UCSD-AML1 (cell line): ENCODE data around the gene UBE2QL1.

Experiments used
- DNase-seq: peaks from one replicate; lab custom pipeline; 2025; ENCODE audit not compliant: unreplicated experiment; lab: John Stamatoyannopoulos, UW

Gene UBE2QL1, protein sequence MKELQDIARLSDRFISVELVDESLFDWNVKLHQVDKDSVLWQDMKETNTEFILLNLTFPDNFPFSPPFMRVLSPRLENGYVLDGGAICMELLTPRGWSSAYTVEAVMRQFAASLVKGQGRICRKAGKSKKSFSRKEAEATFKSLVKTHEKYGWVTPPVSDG

DNA sequence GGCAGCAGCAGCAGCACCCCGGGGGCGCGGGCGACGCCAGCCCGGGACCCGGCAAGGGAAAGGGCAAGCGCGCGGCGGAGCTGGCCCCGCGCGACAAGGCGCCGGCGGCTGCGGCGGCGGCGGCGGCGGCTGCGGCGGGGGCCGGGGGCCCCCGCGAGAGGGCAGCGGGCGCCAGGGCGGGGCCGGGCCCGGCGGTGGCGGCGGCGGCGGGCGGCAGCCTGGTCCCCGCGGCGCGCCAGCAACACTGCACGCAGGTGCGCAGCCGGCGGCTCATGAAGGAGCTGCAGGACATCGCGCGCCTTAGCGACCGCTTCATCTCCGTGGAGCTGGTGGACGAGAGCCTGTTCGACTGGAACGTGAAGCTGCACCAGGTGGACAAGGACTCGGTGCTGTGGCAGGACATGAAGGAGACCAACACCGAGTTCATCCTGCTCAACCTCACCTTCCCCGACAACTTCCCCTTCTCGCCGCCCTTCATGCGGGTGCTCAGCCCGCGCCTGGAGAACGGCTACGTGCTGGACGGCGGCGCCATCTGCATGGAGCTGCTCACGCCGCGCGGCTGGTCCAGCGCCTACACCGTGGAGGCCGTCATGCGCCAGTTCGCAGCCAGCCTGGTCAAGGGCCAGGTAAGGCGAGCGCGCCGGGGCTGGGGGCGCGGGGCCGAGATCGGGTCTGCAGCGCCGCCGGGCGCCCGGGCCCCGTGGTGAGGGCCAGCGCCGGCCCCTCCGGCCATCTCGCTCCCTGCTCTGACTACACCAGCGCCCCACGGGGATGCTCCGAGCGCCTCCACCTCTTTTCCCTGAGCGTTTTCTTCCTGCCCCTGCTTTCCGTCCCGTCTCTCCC is at the start of gene UBE2QL1:
Gene UBE2QL1, plus strand, starts transcription at position 238 of the 843 bp plus-strand sequence. Its CDS starts 35 bp downstream, at position 273.
- DNase-seq = no peak

DNA sequence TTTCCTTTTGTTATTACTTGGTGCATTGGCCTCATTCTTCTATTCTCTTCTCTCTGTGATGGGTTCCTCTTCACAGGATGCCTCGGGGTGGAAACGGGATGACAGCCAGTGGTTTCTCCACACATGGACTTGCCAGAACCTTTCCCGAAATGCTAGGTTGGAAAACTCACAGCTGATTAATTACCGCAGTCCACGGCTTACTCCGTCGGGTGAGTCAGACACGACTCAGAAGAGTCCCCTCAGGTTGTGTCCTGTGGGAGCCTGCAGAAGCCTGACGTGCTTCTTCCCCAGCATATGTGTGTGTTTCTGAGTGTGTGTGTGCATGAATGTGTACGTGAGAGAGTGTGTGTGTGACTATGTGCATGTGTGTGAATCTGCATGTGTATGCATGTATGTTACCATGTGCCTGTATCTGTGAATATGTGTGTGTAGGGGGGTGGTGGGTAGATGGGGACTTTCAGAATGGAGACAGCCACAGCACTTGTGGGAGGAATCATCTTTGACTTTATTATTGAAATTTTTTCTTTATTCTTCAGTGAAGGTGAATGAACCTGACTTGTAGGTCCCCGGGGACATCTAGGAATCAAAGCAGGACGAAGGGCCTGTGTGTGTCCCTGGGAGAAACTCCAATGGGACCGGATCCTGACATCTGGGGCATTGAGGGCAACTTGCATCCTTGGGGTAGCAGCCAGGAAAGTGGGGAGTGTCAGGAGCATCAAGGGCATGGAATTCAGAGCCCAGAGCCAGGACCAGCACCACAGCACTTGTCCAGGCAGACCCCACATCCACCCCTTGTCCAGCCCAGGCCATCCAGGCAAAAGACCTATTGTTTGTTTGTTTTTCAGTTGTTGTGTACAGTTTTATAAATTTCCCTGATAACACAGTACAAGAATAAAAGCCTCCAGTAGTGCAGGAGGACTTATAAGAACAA is 48.4 kb upstream of the UBE2QL1 start:
- DNase-seq = no peak

DNA sequence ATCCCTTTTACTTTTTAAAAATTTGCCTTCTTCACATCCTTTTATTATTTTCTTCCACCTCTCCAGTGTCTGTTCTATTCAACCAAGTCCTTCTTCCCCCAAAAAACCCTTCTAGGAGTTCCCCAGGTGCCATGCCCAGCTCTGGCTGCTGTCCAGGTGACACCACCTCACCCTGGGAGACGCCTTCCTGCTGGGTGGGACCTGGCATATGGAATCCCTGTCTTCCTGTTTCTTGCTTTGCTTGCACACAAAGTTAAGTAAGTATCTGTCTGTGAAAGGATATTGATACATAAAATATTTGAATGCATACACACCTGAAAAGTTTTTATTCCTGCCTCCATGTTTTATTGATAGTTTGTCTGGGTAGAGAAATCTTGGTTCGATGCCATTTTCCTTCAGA is 47.2 kb upstream of the UBE2QL1 start:
- no peak for DNase-seq

DNA sequence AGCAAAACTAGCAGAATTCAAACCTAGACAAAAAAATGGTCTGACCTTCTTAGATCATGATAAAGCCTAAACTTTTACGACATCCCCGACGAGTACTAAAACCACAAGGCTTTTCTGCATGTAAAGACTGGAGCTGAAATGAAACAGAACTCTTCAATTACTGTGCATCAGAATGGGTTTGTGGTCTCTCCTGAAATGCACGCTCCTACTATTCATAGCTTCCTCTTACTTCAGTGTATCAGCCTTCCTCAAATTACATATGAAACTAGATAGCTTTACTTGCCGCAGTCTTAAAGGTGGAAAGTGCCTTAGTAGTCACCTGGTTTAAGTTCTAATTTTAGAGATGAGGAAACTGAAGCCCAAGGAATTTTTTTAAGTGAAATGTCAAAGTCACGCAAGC is 45.7 kb upstream of the UBE2QL1 start:
- no peak for DNase-seq

DNA sequence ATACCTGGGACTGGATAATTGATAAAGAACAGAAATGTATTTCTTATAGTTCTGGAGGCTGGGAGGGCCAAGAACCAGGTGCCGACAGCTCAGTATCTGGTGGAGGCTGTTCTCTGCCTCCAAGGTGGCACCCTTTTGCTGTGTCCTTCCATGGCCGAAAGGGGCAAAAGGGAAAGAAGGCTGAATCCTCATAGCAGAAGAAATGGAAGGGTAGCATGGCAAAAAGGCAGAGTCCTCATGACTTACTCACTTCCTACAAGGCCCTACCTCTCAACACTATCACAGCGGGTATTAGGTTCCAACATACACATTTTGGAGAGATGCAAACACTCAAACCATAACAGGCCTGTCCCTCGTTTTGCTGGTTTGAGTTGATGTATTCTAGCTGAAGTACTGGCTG is 45.2 kb upstream of the UBE2QL1 start:
- no peak for DNase-seq

DNA sequence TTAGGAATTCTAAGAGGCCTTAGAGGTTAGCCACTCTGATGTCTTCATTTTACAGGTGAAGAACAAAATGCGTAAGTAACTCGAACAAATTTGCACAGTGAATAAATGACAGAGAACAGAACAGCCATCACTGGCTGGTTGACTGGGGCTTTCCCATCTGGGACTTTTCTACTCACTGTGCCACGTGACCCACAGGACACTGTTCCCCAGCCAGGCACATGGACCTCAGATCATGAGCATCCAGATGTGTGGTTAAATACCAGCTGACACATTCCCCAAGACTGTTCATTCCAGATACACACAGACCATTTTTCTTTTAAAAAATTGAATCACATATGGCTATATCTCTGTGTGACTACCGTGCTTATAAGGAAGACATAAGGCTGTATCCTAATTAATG is 44.5 kb upstream of the UBE2QL1 start:
- DNase-seq = no peak

DNA sequence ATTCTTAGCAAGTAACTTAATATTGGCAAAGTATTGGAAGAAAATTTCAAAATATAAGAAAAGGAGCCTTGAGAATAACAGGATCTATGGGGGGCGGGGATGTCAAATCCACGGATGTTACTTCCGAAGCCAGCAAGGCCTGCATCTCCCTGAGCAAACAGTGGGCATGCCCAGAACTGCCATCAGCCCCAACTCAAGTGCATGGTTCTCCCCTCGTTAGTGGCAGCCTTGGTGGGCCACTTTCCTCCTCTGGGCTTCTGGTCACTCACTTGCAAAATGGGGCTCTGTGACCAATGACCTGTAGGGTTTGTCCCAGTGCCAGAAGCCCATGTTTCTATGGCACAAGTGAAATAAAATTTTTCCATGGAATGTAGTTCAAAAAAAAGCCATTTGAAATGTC is 43.1 kb upstream of the UBE2QL1 start:
- no peak for DNase-seq

DNA sequence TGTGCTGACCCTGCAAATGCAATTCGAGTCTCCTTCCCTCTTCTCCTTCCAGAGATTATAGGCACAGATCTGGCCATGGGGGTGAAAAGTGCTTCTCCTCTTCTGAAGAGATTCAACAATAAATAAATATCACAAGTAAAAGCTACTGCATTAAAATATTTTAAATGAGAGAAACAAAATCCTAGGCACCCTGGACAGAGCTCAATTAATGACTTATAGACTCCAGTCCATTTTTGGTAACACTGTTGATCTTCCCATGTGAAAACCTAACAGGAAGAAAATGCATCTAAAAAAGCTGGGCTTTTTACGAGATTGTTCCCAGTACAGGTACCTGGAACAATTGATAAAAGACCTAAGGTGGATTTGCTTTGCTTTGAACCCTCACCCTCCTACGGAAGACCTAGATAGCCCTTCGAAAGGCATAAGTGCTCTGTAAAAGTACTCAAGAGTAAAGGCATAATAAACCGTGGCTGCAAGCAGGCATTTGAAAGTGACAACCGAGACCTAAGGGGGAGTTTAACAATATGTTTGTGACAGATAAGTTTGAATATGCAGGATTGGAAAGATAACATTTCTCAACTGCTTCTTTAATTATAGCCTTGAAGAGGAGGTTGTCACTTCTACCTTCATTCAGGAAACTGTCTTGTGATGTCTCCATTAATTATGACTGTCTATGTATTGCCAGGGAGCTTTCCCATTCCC is 41.0 kb upstream of the UBE2QL1 start:
- no peak for DNase-seq

DNA sequence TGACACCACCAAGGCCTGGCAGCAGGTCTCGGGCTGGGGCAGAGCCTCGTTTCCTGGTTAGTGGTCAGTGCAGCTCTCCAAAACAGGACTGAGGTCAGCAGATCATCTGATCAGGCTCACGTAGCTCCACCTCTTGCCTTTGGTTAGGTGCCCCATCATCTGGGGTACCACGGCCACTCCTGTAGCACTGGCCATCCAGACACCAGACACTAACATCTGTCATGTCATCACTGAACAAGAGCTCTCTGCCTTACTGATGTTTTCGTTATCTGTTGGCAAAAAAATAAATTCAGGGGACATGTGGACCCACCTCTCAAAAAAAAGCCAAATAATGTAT is 40.4 kb upstream of the UBE2QL1 start:
- DNase-seq = no peak

DNA sequence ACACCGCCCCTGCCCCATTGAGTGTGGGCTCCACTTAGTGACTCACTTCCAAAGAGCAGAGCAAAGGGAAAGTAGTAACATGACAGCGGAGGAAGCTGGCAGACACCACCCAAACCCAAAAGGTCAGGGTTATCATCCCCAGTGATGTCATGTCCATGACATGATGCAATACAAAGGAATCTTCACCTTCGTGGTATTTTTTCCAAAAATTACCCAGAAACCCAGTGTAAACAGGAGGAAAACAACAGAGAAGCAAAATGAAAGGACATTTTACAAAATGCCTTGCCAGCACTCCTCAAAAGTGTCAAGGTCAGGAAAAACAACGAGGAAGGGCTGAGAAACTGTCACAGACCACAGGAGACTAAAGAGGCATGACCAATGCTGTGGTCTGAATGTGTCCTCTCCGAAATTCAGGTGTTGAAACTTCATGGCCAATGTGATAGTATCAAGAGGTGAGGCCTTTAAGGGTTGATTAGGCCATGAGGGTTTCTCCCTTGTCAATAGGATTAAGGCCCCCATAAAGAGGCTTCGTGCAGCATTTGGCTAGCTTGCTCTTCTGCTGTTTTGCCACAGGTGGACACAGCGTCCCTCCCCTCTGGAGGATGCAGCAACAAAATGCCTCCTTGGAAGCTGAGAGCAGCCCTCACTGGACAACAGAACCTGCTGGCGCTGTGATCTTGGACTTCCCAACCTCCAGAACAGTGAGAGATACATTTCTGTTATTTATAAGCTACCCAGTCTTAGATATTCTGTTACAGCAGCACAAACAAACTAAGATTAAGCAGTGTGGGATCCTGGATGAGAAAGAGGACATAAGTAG is 39.8 kb upstream of the UBE2QL1 start:
- no peak for DNase-seq

DNA sequence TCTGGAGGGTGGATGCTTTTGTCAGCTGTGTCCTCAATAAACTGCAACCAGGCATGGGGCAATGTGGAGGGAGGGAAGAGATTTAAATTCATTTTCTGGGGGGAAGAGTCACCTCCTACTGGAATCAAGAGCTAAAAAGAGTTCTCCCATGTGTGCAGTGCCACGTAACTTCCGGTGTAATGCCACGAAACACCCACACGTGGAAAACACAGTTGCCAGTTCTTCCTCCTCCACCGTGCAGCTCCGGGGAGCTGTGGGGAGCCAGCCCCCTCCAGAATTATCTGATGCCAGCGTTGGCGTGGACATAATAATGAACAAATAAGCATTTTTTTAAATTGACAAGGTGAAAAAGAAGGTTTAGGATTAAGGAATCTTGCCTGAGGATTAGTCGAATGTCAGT is 38.2 kb upstream of the UBE2QL1 start:
- DNase-seq = no peak

DNA sequence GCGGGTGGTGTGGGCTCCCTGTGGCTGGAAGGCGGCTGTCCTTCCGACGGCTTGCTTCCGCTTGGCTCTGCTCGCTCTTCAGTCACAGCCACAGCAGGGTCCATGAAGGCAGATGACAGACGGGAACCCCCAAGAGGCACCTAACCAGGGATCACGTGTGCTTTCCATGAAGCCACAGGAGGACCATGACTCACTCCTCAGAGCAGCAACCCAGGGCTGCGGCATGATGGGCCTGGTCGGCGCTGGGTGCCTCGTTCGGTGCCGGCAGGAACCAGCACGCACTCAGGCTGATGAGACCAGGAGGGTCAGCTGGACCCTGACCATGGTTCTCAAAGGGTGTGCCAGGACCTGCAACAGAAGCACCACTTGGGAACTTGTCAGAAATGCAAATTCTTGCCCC is 37.5 kb upstream of the UBE2QL1 start:
- DNase-seq = no peak

DNA sequence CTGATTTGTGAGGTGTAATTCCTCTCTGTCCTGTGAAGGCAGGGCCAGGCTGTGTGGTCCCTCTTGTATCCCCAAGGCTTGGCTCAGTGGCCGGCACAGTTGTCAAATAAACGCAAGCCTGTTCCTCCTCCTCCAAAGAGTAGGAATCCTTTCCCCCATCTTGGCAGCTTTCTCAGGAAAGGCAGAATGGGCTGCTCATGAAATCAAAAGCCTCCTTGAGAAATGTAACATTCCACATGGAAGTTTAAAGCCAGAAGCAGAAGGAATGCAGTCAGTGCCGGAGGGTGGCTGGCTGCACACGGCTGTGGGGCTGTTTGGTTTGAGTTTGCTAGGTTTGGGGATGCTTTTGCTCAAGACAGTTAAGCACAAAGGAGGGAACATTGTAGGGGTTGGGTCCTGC is 35.8 kb upstream of the UBE2QL1 start:
- DNase-seq = no peak

DNA sequence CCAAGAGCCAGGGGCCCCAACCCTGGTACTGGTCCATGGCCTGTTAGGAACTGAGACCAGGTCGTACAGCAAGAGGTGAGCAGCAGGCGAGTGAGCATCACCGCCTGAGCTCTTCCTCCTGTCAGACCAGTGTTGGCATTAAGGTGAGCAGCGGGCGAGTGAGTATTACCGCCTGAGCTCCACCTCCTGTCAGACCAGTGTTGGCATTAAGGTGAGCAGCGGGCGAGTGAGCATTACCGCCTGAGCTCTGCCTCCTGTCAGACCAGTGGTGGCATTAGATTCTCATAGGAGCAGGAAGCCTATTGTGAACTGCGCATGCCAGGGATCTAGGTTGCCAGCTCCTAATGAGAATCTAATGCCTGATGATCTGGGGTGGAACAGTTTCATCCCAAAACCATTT is 31.0 kb upstream of the UBE2QL1 start:
- no peak for DNase-seq

DNA sequence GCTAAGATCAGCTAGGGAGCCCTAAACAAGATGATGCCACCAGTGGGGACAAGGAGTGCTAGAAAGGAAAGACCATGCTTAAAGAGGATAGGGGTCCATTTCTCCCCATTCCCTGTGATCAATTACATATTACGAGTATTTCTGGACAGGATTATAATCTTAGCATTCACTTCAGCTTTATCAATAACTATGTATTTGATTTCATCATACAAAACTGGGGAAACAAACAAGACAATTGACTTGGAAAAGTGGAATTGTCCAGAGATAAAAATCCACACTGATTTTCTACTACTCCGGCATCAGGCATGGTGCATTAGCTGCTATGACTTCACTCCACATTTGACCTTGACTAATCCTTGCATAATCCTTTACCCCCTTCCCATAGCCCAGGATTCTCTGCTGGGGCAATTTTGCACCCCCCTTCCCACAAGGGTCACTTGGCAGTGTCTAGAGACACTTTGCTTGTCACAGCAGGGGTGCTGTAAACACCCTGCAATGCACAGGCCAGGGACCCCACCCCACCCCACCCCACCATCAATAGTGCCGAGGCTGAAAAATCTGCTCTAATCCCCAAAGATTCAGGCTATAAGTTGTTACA is 29.9 kb upstream of the UBE2QL1 start:
- no peak for DNase-seq

DNA sequence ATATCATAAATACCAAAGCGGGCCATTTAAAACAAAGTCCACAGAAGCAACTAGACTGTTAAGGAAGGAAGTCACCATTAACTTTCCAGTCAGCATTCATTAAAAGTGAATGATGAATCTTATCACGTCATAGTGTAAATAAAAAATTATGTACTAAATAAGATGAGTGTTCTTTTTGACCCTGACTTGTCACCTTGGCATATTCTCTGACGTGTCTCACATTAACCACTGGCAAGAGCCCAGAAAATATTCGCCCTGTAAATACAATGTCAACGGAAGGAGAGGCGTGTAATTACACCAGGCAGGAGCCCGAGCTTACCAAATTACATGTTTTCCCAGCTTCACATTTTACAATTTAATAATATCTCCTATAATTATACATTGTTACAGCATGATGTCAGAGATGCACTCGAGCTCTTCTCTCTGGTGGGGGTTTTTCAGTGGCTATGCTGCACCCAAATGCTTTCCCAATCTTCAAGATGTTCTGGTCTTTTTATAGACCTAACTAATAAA is 29.3 kb upstream of the UBE2QL1 start:
- DNase-seq = no peak

DNA sequence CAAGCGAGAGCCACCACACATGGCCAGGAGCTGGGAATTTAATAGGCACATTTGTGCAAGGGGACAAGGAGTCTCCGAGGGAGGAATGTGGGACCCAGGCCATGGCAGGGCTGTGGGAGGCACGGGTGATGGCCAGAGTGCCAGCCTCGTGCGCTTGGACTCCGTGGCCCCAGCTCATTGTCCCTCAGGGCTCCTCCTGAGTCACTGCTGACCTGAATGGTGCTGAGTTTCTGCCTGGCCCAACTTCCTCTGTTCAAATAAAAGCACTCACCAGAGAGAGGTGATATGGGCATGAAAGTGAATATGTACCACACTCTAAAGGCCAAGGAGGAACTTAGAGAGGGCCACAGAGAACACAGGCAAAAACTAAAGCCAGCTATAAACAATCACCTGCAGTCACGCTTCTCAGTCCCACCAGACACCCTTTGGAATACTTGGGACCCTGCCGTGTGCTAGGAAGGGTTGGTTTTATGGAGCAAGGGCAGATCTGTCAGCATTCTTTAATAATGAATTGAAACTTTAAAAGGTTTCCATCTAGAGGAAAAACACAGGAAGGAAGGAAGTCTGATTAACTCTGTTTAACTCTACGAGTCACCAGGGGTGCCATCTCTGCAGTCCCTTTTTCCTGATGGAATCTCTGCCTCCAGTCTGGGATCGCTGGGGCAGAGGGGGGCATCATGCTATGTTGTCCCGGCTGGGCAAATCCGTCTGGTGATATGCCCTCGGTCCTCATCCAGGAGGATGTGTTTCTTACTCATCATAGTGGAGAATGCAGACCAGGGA is 25.1 kb upstream of the UBE2QL1 start:
- DNase-seq = no peak

DNA sequence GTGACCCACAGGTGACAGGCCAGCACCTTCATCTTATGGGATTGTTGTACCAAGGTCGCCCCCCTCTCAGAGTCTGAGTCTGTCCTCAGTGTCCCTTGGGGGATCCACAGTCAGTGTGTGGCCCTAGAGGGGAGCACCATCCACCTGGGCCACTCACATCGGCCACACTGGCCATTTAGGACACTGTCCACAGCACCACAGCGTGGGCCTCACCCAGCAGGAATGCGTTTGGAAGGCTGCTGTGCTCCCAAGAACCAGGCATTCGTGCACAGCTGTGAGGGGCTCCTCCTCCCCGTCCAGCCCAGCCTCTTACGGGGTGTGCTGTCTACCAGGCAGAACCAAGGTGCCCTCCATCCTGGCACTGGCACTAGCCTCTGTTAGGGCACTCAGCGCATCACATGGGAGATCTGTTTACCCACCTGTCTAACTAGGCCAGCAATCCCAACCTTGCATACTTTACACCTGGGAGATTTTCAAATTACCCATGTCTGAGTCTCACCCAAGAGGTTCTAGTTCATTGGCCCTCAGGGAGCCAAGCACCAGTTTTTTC is 24.5 kb upstream of the UBE2QL1 start:
- DNase-seq = no peak

DNA sequence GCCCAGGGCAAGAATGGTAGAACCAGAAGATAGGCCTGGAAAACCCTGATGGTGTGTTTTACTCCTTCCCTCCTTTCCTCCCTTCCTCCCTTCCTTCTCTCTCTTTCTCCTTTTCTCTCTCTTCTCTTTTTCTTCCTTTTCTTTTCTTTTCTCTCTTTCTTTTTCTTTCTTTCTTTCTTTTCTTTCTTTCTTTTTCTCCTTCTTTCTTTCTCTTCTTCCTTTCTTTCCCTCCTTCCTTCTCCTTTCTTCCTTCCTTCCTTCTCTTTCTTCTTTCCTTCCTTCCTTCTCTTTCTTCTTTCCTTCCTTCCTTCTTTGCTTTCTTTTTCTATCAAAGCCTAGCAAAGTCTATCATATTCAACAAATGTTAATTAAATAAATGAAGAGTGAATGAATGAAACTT is 24.0 kb upstream of the UBE2QL1 start:
- no peak for DNase-seq
